ENCODE measurements around the gene NPY2R. TPM values are rescaled to one million over a fixed set of nuclear protein-coding genes. Genes with fewer than 3 reads are reported as not detected.

Gene NPY2R
- not detected in 5 replicates for total RNA-seq (2022; extraction: Qiagen RNA extraction; ENCODE audit: low read depth)

GRCh38 chr4:155208258-155209054 lies at the start of gene NPY2R:
TSS of gene NPY2R (plus strand) at chr4:155208636. CDS start at chr4:155213940, 5,304 bp downstream.

Other genes starting within 250 kb of the NPY2R start
- gene MAP9, start 168.3 kb downstream of the NPY2R start, total RNA-seq (2022; extraction: Qiagen RNA extraction; ENCODE audit: low read depth) = 5.2 to 7.9 TPM (median 5.6 TPM) in 5 replicates